H9 (cell line): Measurements from ENCODE around the gene AQP7. TPM values are rescaled to one million over a fixed set of nuclear protein-coding genes. Genes with fewer than 3 reads are reported as not detected.

Source experiments
- DNase-seq: peaks from one replicate; pipeline ENCODE4 v3.0.0-alpha.2; 2017
- H2AFZ ChIP-seq: one replicate; pipeline ENCODE4 v1.6.1; 2013; ENCODE audit warnings: mild to moderate bottlenecking, low read length, control low read depth, moderate library complexity
- H2AK5ac ChIP-seq: 2 replicates; pipeline ENCODE4 v1.6.1; 2013; ENCODE audit warnings: low read length, control low read depth, mixed read lengths; ENCODE audit not compliant: insufficient read length
- H2BK120ac ChIP-seq: one replicate; pipeline ENCODE4 v1.6.1; 2013; ENCODE audit warnings: low read depth, mild to moderate bottlenecking, low read length, control low read depth, inconsistent platforms; ENCODE audit not compliant: poor library complexity, severe bottlenecking
- H2BK12ac ChIP-seq: 2 replicates; pipeline ENCODE4 v1.6.1; 2013; ENCODE audit warnings: low read length, control low read depth, mixed read lengths, low read depth; ENCODE audit not compliant: insufficient read length
- H2BK15ac ChIP-seq: 2 replicates; pipeline ENCODE4 v1.6.1; 2013; ENCODE audit warnings: low read depth, low read length, control low read depth
- H2BK20ac ChIP-seq: one replicate; pipeline ENCODE4 v1.6.1; 2013; ENCODE audit warnings: low read depth, mild to moderate bottlenecking, low read length, control low read depth, inconsistent platforms; ENCODE audit not compliant: poor library complexity, severe bottlenecking
- H2BK5ac ChIP-seq: 2 replicates; pipeline ENCODE4 v1.6.1; 2013; ENCODE audit warnings: low read length, control low read depth, mixed read lengths; ENCODE audit not compliant: insufficient read length
- H3K14ac ChIP-seq: 2 replicates; pipeline ENCODE4 v1.6.1; 2013; ENCODE audit warnings: low read length, control low read depth; ENCODE audit not compliant: insufficient read depth
- H3K18ac ChIP-seq: 2 replicates; pipeline ENCODE4 v1.6.1; 2013; ENCODE audit warnings: low read depth, mild to moderate bottlenecking, mixed read lengths, low read length, control low read depth; ENCODE audit not compliant: insufficient read length
- H3K23ac ChIP-seq: 2 replicates; pipeline ENCODE4 v1.6.1; 2013; ENCODE audit warnings: low read length, control low read depth, mixed read lengths, low read depth; ENCODE audit not compliant: insufficient read length
- H3K23me2 ChIP-seq: 2 replicates; pipeline ENCODE4 v1.6.1; 2013; ENCODE audit warnings: low read depth, mild to moderate bottlenecking, mixed read lengths, low read length, control low read depth; ENCODE audit not compliant: insufficient read length, poor library complexity, severe bottlenecking
- H3K27ac ChIP-seq: 2 replicates; pipeline ENCODE4 v1.5.1; 2013; ENCODE audit warnings: low read length, control low read depth, mixed read lengths, low read depth; ENCODE audit not compliant: insufficient read length
- H3K27me3 ChIP-seq: 2 replicates; pipeline ENCODE4 v1.6.1; 2013; ENCODE audit warnings: low read length, control low read depth, inconsistent platforms; ENCODE audit not compliant: insufficient read depth
- H3K4ac ChIP-seq: 2 replicates; pipeline ENCODE4 v1.6.1; 2013; ENCODE audit warnings: low read depth, mild to moderate bottlenecking, control low read depth, inconsistent platforms, low read length, moderate library complexity
- H3K4me1 ChIP-seq: 2 replicates; pipeline ENCODE4 v1.6.1; 2013; ENCODE audit warnings: low read length, control low read depth, inconsistent platforms; ENCODE audit not compliant: insufficient read depth
- H3K4me2 ChIP-seq: 2 replicates; pipeline ENCODE4 v1.6.1; 2013; ENCODE audit warnings: low read length, control low read depth, mixed read lengths; ENCODE audit not compliant: insufficient read length, insufficient read depth
- H3K56ac ChIP-seq: 2 replicates; pipeline ENCODE4 v1.6.1; 2013; ENCODE audit warnings: low read depth, mild to moderate bottlenecking, mixed read lengths, low read length, control low read depth; ENCODE audit not compliant: insufficient read length
- H3K79me1 ChIP-seq: 2 replicates; pipeline ENCODE4 v1.6.1; 2013; ENCODE audit warnings: low read depth, mild to moderate bottlenecking, moderate library complexity, low read length, control low read depth, inconsistent platforms; ENCODE audit not compliant: insufficient read depth, poor library complexity, severe bottlenecking
- H3K79me2 ChIP-seq: 2 replicates; pipeline ENCODE4 v1.6.1; 2013; ENCODE audit warnings: low read length, control low read depth, inconsistent platforms; ENCODE audit not compliant: insufficient read depth
- H3K9ac ChIP-seq: 2 replicates; pipeline ENCODE4 v1.6.1; 2013; ENCODE audit warnings: low read length, control low read depth, mixed read lengths; ENCODE audit not compliant: insufficient read length; ENCODE audit errors: extremely low read depth
- H3K9me3 ChIP-seq: one replicate; pipeline ENCODE4 v1.6.1; 2013; ENCODE audit warnings: low read depth, low read length, inconsistent platforms; ENCODE audit not compliant: control insufficient read depth
- H3T11ph ChIP-seq: one replicate; pipeline ENCODE4 v1.6.1; 2013; ENCODE audit warnings: mild to moderate bottlenecking, low read length, control low read depth, inconsistent platforms
- H4K20me1 ChIP-seq: one replicate; pipeline ENCODE4 v1.6.1; 2013; ENCODE audit not compliant: control insufficient read depth, insufficient read length, insufficient read depth
- H4K5ac ChIP-seq: 2 replicates; pipeline ENCODE4 v1.6.1; 2013; ENCODE audit warnings: low read depth, mild to moderate bottlenecking, mixed read lengths, low read length, control low read depth; ENCODE audit not compliant: insufficient read length
- H4K8ac ChIP-seq: replicated peaks from 2 replicates; pipeline ENCODE4 v1.6.1; 2013; ENCODE audit warnings: low read length, control low read depth, mixed read lengths, low read depth; ENCODE audit not compliant: insufficient read length
- H4K91ac ChIP-seq: 2 replicates; pipeline ENCODE4 v1.6.1; 2013; ENCODE audit warnings: low read depth, mild to moderate bottlenecking, moderate library complexity, mixed read lengths, low read length, control low read depth; ENCODE audit not compliant: insufficient read length
- H3K27ac Mint-ChIP-seq, 3 experiments: 2 replicates in 2 of 3; 3 replicates in 1 of 3; pipeline ENCODE4 v1.8.0; 2020 to 2021; ENCODE audit warnings: mixed read lengths in 3 of 3, mild to moderate bottlenecking in 1 of 3, moderate library complexity in 1 of 3
- H3K27me3 Mint-ChIP-seq: 2 replicates; pipeline ENCODE4 v1.8.0; 2021; ENCODE audit warnings: low read depth, mild to moderate bottlenecking, moderate library complexity, mixed read lengths
- H3K36me3 Mint-ChIP-seq, 3 experiments: 2 replicates in 2 of 3; 3 replicates in 1 of 3; pipeline ENCODE4 v1.8.0; 2020 to 2021; ENCODE audit warnings: low read depth in 3 of 3, mixed read lengths in 3 of 3; ENCODE audit not compliant: insufficient read depth in 1 of 3
- H3K4me1 Mint-ChIP-seq, 2 experiments: 2 replicates each; pipeline ENCODE4 v1.8.0; 2020; ENCODE audit warnings: mixed read lengths in 2 of 2
- H3K4me3 Mint-ChIP-seq, 2 experiments: 2 replicates in 1 of 2; 3 replicates in 1 of 2; pipeline ENCODE4 v1.8.0; 2020 to 2021; ENCODE audit warnings: mild to moderate bottlenecking in 2 of 2, mixed read lengths in 2 of 2, moderate library complexity in 1 of 2
- H3K9me3 Mint-ChIP-seq, 2 experiments: 2 replicates in 1 of 2; 3 replicates in 1 of 2; pipeline ENCODE4 v1.8.0; 2020; ENCODE audit warnings: mild to moderate bottlenecking in 2 of 2, mixed read lengths in 2 of 2, moderate library complexity in 1 of 2
- WGBS: extraction: QIAGEN DNeasy Blood & Tissue Kit; methylation state at CpG from one replicate; pipeline ENCODE4 v1.1.7; 2013; ENCODE audit warnings: missing lambda C conversion rate, low lambda C conversion rate, mixed read lengths; ENCODE audit not compliant: insufficient read length; ENCODE audit errors: extremely low coverage; 5-methylcytosine and 5-hydroxymethylcytosine counted together
- total RNA-seq: library from RNA; stranded (reverse); gene quantifications from 2 replicates; pipeline ENCODE4 v1.2.1, GENCODE V29; 2021
- TF ChIP-seq, protein P1 (sequence below): fragments of 200-600 bp; sonication (generic); conservative IDR thresholded peaks from 3 replicates; pipeline ENCODE4 v1.8.0; 2021; ENCODE audit warnings: antibody characterized with exemption, mild to moderate bottlenecking

The AQP7 gene
- total RNA-seq, 1 experiment from 2014 or later = not detected

DNA sequence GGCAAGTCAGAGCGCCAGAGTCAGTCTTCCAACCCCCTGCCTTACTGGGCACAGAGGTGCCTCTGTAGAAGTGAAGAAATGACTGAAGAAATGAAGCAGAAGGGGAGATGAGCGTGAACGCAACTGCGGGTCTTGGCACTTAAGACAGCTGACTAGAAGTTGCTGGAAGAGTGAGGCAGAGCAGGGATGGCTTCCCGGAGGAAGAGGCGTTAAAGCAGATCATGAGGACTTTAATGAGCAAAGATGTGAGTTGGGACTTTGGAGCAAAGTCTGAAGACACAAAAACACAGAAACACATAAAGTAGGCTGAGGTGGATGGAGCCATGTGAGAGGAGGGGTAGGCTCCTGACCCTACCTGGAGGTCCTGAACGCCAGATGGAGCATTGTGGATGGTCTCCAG, 37.8 kb upstream of the AQP7 start:
- no peaks in the 10 kb centered on the region for H3K4me1 ChIP-seq
- H3K4me2 ChIP-seq = no peak overlapping the region
- no peak overlapping the region for H2BK12ac ChIP-seq
- Mint-ChIP-seq H3K27me3 (peaks cover 17% of the 10 kb centered on the region), H3K27ac (no peak overlapping the region), H3K36me3 (no peaks in the 10 kb centered on the region), H3K4me1 (peaks cover 20 to 28% of the 10 kb centered on the region in 2 experiments), H3K4me3 (no peak overlapping the region), H3K9me3 (no peaks in the 10 kb centered on the region)
- no peak overlapping the region for H3K56ac ChIP-seq
- no peaks in the 10 kb centered on the region for H3K79me2 ChIP-seq
- TF ChIP-seq, protein P1, sequence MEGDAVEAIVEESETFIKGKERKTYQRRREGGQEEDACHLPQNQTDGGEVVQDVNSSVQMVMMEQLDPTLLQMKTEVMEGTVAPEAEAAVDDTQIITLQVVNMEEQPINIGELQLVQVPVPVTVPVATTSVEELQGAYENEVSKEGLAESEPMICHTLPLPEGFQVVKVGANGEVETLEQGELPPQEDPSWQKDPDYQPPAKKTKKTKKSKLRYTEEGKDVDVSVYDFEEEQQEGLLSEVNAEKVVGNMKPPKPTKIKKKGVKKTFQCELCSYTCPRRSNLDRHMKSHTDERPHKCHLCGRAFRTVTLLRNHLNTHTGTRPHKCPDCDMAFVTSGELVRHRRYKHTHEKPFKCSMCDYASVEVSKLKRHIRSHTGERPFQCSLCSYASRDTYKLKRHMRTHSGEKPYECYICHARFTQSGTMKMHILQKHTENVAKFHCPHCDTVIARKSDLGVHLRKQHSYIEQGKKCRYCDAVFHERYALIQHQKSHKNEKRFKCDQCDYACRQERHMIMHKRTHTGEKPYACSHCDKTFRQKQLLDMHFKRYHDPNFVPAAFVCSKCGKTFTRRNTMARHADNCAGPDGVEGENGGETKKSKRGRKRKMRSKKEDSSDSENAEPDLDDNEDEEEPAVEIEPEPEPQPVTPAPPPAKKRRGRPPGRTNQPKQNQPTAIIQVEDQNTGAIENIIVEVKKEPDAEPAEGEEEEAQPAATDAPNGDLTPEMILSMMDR = no peak
- no peak overlapping the region for H3K27ac ChIP-seq
- H3K4ac ChIP-seq = no peak overlapping the region
- H2BK15ac ChIP-seq = no peak overlapping the region
- peak overlapping the region; percentile 63 for H4K91ac ChIP-seq
- DNase-seq = no peak
- no peak overlapping the region for H3K23ac ChIP-seq
- no peak overlapping the region for H3T11ph ChIP-seq
- no peaks in the 10 kb centered on the region for H4K20me1 ChIP-seq
- no peak overlapping the region for H4K5ac ChIP-seq
- no peaks in the 10 kb centered on the region for H3K79me1 ChIP-seq
- H2BK5ac ChIP-seq = no peak overlapping the region
- H2AK5ac ChIP-seq = no peak overlapping the region
- H4K8ac ChIP-seq = no peak overlapping the region
- H3K18ac ChIP-seq = no peak overlapping the region
- WGBS = no CpG with 5 or more reads among the region's 7 CpGs
- H2BK20ac ChIP-seq = no peak overlapping the region
- no peaks in the 10 kb centered on the region for H3K23me2 ChIP-seq
- H3K27me3 ChIP-seq = no peaks in the 10 kb centered on the region
- no peak overlapping the region for H2AFZ ChIP-seq
- no peaks in the 10 kb centered on the region for H3K9me3 ChIP-seq
- H3K14ac ChIP-seq = no peak overlapping the region
- no peak overlapping the region for H2BK120ac ChIP-seq
- no peak overlapping the region for H3K9ac ChIP-seq
